GDM1 (cell line): ENCODE data around the gene PPARA.

Source experiments
- DNase-seq: peaks from one replicate; lab custom pipeline; 2025; lab: John Stamatoyannopoulos, UW

PPARA gene

GRCh38 chr22:46113910-46114517, 36.3 kb upstream of the PPARA start:
- DNase-seq, result no peak

DNA sequence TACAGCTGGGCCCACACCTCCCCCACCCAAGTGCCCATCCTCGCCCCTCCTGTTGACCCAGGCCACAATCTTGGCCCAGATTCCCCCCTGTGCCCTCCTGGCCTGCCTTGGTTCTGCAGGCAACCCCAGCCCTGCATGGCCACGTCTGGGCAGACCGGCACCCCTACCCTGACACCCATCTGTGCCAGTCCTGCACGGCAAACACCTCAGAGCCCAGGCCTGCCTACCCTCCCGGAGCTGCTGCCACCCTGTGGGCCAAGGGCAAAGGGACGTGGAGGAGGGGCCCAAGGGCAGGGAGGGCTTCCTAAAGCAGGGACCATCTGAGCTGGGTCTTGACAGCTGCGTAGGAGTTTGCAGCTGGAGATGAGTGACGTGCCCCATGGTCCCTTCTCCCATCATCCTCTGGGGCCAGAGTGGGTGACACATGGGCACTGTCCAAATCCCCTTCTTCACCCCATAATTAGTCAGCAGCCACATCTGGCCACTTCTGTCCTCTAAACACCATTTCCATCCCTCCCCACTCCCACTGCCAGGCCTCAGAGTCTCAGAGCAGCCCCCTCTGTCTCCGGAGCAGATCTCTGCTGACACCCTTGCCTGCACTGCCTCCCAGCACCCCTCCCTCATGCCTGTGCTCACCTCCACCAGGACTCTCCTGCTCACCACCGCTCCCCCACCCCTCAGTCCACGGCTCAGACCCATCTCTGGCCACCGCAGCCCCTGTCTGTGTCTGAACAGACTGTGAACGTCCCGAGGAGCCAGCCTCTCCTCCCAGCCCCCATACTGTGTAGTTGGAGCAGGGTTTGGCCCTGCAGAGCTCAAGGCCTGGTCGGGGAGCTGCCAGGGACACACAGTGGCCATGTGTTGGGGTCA, 35.6 kb upstream of the PPARA start:
- no peak for DNase-seq

DNA sequence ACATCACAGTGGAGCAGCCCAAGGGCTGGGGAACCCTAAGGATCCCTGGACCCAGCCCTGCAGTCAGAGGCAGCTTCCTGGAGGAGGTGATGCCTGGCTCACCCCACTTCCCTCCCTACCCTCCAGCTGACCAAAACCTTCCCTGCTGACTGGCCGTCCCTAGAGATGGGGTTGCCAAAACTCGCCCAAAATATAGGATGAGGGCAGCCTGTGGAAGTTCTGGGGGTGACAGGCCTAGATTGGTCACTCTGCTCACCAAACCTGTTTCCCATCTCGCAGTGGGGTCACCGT, 35.0 kb upstream of the PPARA start:
- DNase-seq, result no peak

DNA sequence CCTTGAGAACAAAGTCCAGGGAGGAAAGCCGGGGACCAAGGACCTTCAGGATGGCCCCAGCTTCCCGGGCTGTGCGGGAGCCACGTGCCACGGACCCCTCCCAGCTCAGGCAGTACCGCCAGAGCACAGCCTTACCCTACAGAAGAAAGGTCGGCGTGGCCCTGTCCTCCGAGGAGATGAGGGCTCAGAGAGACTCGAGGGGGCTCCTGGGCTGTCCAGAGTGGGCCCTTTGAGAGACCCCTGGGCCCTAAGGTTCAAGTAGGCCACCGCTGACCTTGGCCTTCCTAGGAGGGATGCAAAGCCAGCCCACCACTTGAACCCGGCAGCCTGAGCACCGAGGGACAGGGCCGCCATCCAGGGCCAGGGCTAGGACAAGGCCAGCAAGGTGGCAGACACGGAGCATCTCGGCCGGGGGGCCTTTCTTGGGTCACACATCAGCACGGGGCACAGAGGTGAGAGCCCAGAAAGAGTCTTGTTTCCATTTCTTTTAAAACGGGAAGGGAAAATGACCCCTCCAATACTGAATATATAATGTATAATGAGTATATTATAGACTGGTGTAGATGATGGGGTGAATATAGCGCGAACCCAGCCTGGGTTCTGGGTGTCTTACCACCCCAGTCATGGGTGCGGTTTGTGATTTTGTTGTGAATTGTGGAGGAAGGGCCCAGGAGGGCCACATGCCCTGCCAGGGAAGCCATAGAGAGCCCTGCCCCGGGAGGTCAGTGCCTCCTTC, 34.4 kb upstream of the PPARA start:
- no peak for DNase-seq

DNA sequence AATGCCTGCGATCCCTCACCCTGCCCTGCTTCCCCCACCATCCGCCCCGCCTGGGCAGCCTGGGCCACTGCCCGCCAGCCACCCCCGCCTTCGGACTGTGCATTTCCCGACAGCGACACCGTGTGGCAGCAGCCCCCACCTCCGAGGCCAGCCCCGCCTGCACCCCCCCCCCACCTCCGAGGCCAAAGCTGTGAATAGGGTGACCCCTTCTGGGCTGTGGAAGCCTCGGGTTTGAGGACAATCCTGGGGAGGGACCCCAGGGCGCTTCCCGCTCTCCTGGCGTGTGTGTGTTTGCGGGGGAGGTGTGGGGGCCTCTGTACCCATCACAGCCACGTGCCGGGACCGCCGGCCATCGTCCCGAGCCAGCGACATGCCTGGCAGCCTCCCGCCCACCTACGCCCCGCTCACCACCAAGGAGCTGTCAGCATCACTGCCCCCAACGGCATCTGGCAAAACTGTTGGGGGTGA, 33.8 kb upstream of the PPARA start:
- peak; percentile 71 for DNase-seq

- DNase-seq, result no peak
These were observed 32.8 kb upstream of the PPARA start for GRCh38 chr22:46117206-46118199.

GRCh38 chr22:46119093-46119728, 31.1 kb upstream of the PPARA start:
- DNase-seq, result no peak

DNA sequence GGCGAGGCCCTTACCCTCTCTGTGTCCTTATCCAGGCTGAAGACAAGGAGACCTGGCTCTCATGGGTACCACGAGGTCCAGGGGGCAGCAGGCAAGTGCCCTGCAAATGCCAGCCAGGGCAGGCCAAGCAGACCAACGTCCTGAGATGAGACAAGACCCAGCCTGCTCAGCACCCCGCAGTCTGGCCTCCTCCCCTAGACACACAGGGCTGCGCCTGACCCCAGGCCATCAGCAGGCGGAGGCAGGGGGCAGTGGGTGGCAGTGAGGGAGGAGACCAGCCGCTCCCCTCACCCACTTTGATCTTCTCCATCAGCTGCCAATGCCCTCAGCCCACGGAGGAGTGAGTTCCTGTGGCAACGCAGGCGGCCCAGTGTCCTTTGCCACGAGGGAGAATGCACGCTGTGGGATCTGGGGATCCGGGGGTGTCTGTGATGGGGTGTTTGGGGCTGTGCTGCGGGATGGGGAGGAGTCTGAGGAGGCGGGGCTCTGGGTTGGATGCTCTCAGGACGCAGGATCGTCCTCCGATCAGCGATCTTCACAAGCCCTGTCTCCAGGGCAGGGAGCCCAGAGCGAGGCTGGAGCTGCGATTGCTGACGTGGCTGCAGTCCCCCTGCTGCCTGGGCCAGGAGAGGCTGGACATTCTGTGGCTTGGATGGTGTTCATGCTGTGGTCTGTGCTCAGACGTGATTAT, 30.5 kb upstream of the PPARA start:
- DNase-seq, result no peak

- DNase-seq, result no peak
These were observed 29.9 kb upstream of the PPARA start for GRCh38 chr22:46120420-46120737.

DNA sequence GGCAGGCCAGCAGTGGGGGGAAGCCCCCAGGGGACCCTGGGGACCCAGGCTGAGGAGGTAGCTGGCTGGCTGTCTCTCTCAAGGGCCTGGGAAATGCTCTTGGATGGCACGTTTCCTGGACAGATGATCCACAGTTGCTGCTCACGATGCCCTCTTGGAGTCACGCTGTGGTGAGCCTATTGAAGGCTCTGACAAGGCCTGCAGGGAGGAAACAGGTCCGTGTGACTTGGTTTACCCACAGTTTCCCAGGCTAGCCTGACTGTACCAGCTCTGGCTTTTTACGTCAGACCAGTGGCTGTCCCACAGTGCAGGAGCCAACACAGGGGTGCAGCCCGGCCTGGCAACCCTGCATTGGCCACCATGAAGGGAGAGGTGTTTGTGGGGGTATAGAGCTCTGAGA, 29.2 kb upstream of the PPARA start:
- DNase-seq, result no peak

DNA sequence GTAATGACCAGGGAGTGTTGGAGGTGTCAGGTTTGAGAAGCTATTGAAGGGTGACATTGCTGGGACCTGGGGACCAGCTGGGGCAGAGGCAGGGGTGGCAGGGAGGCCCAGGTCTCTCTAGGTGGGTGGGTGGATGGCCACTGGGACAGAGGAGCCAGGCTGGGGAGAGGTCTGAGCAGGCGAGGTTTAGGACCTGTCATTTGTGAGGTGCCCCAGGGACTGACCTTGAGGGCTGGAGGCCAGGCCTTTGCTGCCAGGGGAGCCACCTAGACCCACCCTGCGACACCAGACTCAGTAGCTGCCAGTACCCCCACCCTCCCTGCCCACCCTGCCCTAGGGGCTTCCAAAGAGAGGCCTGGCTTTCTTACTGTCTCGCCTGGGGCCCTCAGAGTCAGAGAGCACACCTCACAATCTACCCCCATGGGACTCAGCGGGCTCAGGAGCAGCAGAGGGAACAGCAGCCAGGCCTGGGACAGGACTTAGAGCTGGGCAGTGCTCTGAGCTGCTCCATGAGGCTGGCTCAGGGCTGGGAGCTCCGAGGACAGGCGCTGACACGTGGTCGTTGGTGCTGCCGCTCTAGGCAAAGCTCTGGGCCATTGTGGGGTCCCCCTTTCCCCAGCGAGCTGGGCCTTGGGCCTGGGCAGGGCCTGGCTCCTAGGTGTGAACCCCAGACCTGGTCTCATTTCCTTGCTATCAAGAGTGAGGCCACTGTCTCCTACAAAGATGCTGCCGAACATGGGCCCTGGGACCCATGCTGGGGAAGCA, 28.6 kb upstream of the PPARA start:
- DNase-seq, result no peak

DNA sequence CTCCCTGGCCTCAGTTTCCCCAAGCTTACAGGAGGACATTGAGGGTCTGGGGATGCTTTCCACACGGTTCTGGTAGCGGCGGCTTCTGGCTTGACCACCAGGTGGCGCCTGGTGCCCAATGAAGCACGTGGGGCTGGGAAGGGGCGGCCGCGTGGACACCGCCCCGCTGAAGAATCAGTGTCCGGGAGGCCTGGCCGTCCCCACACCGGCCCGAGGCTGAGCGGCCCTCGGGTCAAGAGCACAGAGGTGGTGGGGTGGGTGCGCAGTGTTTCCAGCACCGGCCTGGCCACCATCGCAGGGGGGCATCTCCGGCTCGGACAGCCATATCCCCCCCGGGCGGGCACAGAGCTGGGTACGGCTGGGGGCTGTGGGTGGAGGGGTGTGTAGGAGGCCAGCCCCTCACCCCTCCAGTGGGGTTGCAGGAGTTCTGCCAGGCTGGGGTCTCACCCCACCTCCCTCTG, 27.8 kb upstream of the PPARA start:
- peak; percentile 34 for DNase-seq

DNA sequence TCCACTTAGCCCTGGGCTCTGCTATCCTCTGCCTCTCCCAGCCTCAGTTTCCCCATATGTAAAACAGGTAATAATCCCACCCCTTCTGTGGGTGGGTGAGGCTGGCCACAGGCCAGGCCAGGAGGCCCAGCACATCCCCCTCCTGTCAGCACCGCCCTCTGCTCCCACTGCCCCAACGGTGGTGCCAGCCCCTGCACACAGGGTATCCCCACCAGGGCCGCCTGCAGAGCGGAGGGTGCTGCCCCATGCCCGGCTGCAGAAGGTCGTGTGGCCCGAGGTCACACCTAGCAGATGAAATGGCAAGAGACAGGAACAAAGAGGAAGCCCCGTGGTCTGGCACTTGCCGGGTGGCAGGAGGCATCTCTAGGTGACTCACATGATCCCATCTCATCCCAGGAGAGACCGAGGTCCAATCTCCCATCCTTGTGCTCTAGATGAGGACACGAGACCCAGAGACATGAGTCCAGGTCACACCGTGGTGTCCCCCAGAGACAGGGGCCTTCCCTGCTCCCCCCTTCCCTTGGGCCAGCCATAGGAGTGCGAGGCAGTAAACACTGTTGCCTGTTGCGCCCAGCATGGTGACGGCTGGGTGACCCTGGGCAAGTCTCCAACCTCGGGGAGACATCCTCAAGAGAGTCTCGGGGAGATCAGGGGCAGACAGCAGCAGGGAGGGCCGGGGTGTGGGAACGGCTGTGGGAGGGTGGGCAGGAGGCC, 27.2 kb upstream of the PPARA start:
- DNase-seq, result no peak

DNA sequence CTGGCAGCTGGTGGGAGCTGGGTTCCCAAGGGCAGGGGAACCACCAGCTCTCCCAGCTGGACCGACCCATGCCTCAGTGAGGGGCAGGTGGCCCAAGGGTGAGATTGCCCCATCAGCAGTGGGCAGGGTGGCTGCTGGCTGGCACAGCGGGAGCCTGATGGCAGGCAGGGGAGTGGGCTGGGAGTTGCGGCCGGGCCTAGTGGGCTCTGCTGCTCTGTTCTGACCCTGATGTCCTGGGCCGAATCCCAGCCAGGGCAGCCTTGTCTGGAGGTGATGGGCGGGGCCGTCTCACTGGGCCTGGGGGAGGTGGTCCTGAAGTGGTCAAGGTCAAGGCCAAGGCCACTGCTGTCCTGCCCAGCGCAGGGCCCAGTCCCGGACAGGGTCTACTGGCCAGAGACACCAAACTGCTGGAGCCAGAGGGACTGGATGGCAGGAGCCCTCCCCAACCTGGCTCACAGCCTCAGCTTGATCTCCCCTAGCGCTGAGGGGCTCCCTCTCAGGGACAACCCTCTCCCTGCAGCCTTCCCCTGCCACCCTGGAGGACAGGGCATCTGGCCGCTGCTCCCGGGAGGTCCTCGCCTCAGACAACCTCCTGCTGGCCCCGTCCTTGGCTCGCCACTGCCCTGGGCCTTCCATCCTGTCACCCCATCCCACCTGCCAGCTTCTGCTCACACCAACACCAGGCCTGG, 26.5 kb upstream of the PPARA start:
- no peak for DNase-seq

- DNase-seq, result no peak
These were observed 25.8 kb upstream of the PPARA start for GRCh38 chr22:46124383-46125144.

DNA sequence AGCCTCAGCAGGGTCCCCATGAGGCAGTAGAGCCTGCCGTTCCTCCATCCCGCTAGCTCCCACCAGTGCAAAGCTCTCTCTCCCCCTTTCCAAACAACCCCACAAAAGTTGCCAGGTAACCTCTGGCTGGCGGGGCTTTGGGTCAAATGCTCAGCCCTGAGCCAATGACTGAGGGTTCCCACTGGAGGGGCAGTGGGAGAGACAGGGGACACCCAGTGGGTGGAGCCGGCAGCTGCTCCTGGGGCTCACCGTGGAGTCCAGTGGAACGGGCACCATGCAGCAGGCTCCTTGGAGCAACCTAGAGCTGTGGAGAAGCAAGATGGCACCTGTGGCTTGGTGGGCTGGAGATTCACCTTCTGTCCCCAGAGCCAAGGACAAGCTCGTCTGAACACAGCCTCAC, 25.0 kb upstream of the PPARA start:
- no peak for DNase-seq

GRCh38 chr22:46125816-46126765, 24.2 kb upstream of the PPARA start:
- no peak for DNase-seq
